ENCODE data around the gene ATCAY.
A peak's percentile ranks its signal among the peaks of the same experiment; 100 is the strongest.
"Not testable (repeated sequence)": the region's sequence is repeated elsewhere in the genome, so short reads cannot be mapped to it uniquely, and the experiment has no call there.

ATCAY gene

GRCh38 chr19:3857449-3858003 is 23.0 kb upstream of the ATCAY start:
- DNase-seq, result no peak

GRCh38 chr19:3860499-3860898 is 20.0 kb upstream of the ATCAY start:
- DNase-seq, result no peak

GRCh38 chr19:3862826-3863500 is 17.5 kb upstream of the ATCAY start:
- no peak for DNase-seq

- DNase-seq, result no peak
Measured at GRCh38 chr19:3863648-3864047, 16.8 kb upstream of the ATCAY start.

GRCh38 chr19:3866910-3867638 is 13.4 kb upstream of the ATCAY start:
- DNase-seq, result no peak

GRCh38 chr19:3867971-3868769 is 12.3 kb upstream of the ATCAY start:
- DNase-seq, result no peak

- DNase-seq, result peak in 2 of 6 experiments; percentile 20
Measured at GRCh38 chr19:3868770-3869456, 11.6 kb upstream of the ATCAY start, which contains the start of gene ZFR2. Gene ZFR2, minus strand, starts transcription at chr19:3869038. Its CDS starts 21 bp downstream, at chr19:3869017.

- no peak for DNase-seq
Measured at GRCh38 chr19:3873151-3873550, 7.3 kb upstream of the ATCAY start.

- DNase-seq, result not testable (repeated sequence)
Measured at GRCh38 chr19:3874695-3875094, 5.8 kb upstream of the ATCAY start.

GRCh38 chr19:3879656-3880055 is 829 bp upstream of the ATCAY start:
- DNase-seq, result no peak

- no peak for DNase-seq
Measured at GRCh38 chr19:3881272-3882040, 971 bp downstream of the ATCAY start.

GRCh38 chr19:3882041-3882384 is 1.5 kb downstream of the ATCAY start:
- no peak for DNase-seq

GRCh38 chr19:3890591-3890990 is 10.1 kb downstream of the ATCAY start:
- no peak for DNase-seq

- no peak for DNase-seq
Measured at GRCh38 chr19:3893509-3894179, 13.2 kb downstream of the ATCAY start.

GRCh38 chr19:3894959-3895358 is 14.5 kb downstream of the ATCAY start:
- DNase-seq, result not testable (repeated sequence)

- no peak for DNase-seq
Measured at GRCh38 chr19:3895788-3896187, 15.3 kb downstream of the ATCAY start.

- no peak for DNase-seq
Measured at GRCh38 chr19:3897936-3898335, 17.5 kb downstream of the ATCAY start.

GRCh38 chr19:3898426-3898825 is 17.9 kb downstream of the ATCAY start:
- no peak for DNase-seq

GRCh38 chr19:3899531-3900294 is 19.2 kb downstream of the ATCAY start:
- DNase-seq, result no peak

GRCh38 chr19:3902317-3902973 is 22.0 kb downstream of the ATCAY start:
- no peak for DNase-seq

All from stimulated activated naive CD4-positive, alpha-beta T cell (primary cell).